H1 (cell line): Measurements from ENCODE around the gene GGCX. TPM values are rescaled to one million over a fixed set of nuclear protein-coding genes. Genes with fewer than 3 reads are reported as not detected.
A peak's percentile ranks its signal among the peaks of the same experiment; 100 is the strongest.

Experiments
- CTCF ChIA-PET: fragments of 300-600 bp; sonication (Branson Sonifier 250); formaldehyde crosslinking; loops from one replicate; lab custom pipeline; 2021; ENCODE audit not compliant: partially characterized antibody; lab: Charles Lee
- POLR2A ChIA-PET: fragments of 300-600 bp; sonication (Branson Sonifier 250); formaldehyde crosslinking; loops from one replicate; lab custom pipeline; 2021; ENCODE audit warnings: inconsistent platforms; ENCODE audit not compliant: partially characterized antibody; lab: Charles Lee
- DNase-seq, 2 experiments: peaks; one replicate each; pipeline versions ENCODE4 v3.0.0 to v3.0.0-alpha.2; 2010 to 2022; ENCODE audit warnings: low spot score in 2 of 2, low read depth in 1 of 2, mixed read lengths in 1 of 2
- FAIRE-seq: peaks from 2 replicates; lab custom pipeline; 2011; peaks lifted over from hg19 to GRCh38; lab: Jason Lieb, UNC
- H2AFZ ChIP-seq: 2 replicates; pipeline ENCODE4 v1.8.1; 2012; ENCODE audit warnings: low read length, inconsistent platforms
- H2AK5ac ChIP-seq: 2 replicates; pipeline ENCODE4 v1.6.1; 2013; ENCODE audit warnings: low read depth, low read length
- H2BK120ac ChIP-seq: replicated peaks from 2 replicates; pipeline ENCODE3; 2013; ENCODE audit warnings: low read depth, low read length, inconsistent platforms
- H2BK12ac ChIP-seq: 2 replicates; pipeline ENCODE4 v1.6.1; 2013; ENCODE audit warnings: low read depth, low read length
- H2BK15ac ChIP-seq: 2 replicates; pipeline ENCODE4 v1.6.1; 2013; ENCODE audit warnings: low read length
- H2BK20ac ChIP-seq: 2 replicates; pipeline ENCODE4 v1.6.1; 2013; ENCODE audit warnings: low read length
- H2BK5ac ChIP-seq: 2 replicates; pipeline ENCODE4 v1.6.1; 2013; ENCODE audit warnings: low read depth, low read length
- H3K14ac ChIP-seq: 2 replicates; pipeline ENCODE4 v1.6.1; 2013; ENCODE audit warnings: inconsistent platforms; ENCODE audit not compliant: insufficient read length
- H3K18ac ChIP-seq: 2 replicates; pipeline ENCODE4 v1.6.1; 2013; ENCODE audit warnings: low read length; ENCODE audit errors: extremely low read depth
- H3K23ac ChIP-seq: 2 replicates; pipeline ENCODE4 v1.6.1; 2013; ENCODE audit warnings: inconsistent platforms; ENCODE audit not compliant: insufficient read length
- H3K23me2 ChIP-seq: 2 replicates; pipeline ENCODE4 v1.6.1; 2013; ENCODE audit warnings: low read depth, low read length
- H3K27ac ChIP-seq: 2 replicates; pipeline ENCODE4 v1.6.1; 2011; ENCODE audit warnings: low read depth, low read length, inconsistent platforms
- H3K27me3 ChIP-seq, 4 experiments: replicated peaks in 1 of 4; 1 replicate in 1 of 4; 2 replicates in 3 of 4; pipeline versions ENCODE4 v1.6.1 to v1.8.1; 2011 to 2013; ENCODE audit warnings: low read length in 3 of 4, mild to moderate bottlenecking in 3 of 4, inconsistent platforms in 2 of 4, mixed read lengths in 2 of 4, moderate library complexity in 1 of 4; ENCODE audit not compliant: control insufficient read depth in 3 of 4, insufficient read depth in 3 of 4; ENCODE audit errors: extremely low read depth in 1 of 4
- H3K36me3 ChIP-seq, 4 experiments: 2 replicates each; pipeline versions ENCODE4 v1.6.1 to v1.8.1; 2011 to 2013; ENCODE audit warnings: mild to moderate bottlenecking in 4 of 4, low read length in 3 of 4, moderate library complexity in 2 of 4, control low read depth in 1 of 4, inconsistent platforms in 1 of 4; ENCODE audit not compliant: insufficient read depth in 4 of 4, control insufficient read depth in 2 of 4
- H3K4ac ChIP-seq: replicated peaks from 2 replicates; pipeline ENCODE3; 2013; ENCODE audit warnings: low read length, low read depth, mixed read lengths, inconsistent platforms; ENCODE audit not compliant: insufficient read length
- H3K4me1 ChIP-seq, 4 experiments: replicated peaks in 1 of 4; 1 replicate in 1 of 4; 2 replicates in 3 of 4; pipeline versions ENCODE4 v1.6.1 to v1.8.1; 2011 to 2013; ENCODE audit warnings: low read length in 3 of 4, inconsistent platforms in 2 of 4, mixed read lengths in 1 of 4; ENCODE audit not compliant: insufficient read depth in 4 of 4, control insufficient read depth in 3 of 4
- H3K4me2 ChIP-seq, 2 experiments: 2 replicates each; pipeline versions ENCODE4 v1.6.1 to v1.8.1; 2011 to 2013; ENCODE audit warnings: low read depth in 2 of 2, low read length in 2 of 2, control low read depth in 1 of 2, inconsistent platforms in 1 of 2, mild to moderate bottlenecking in 1 of 2; ENCODE audit not compliant: insufficient read depth in 1 of 2
- H3K4me3 ChIP-seq, 4 experiments: fragments of 200-600, 300-600 bp in 1 of 4; sonication (generic), shearing (Covaris generic), sonication (Bioruptor Twin) in 1 of 4; 2 replicates each; pipeline versions ENCODE4 v1.5.1 to v1.8.1; 2011 to 2016; ENCODE audit warnings: low read length in 4 of 4, low read depth in 3 of 4, control low read depth in 2 of 4, inconsistent platforms in 2 of 4, mild to moderate bottlenecking in 2 of 4, mixed read lengths in 1 of 4, moderate library complexity in 1 of 4; ENCODE audit not compliant: insufficient read depth in 2 of 4; ENCODE audit errors: extremely low read depth in 1 of 4
- H3K56ac ChIP-seq: replicated peaks from 2 replicates; pipeline ENCODE3; 2013; ENCODE audit warnings: low read depth, mild to moderate bottlenecking, mixed read lengths, low read length, inconsistent platforms; ENCODE audit not compliant: insufficient read length
- H3K79me1 ChIP-seq: 2 replicates; pipeline ENCODE4 v1.6.1; 2013; ENCODE audit warnings: low read depth, low read length, control low read depth
- H3K79me2 ChIP-seq, 2 experiments: 2 replicates each; pipeline versions ENCODE4 v1.6.1 to v1.8.1; 2012 to 2013; ENCODE audit warnings: low read length in 2 of 2, mild to moderate bottlenecking in 2 of 2, inconsistent platforms in 1 of 2; ENCODE audit not compliant: insufficient read depth in 2 of 2, control insufficient read depth in 1 of 2
- H3K9ac ChIP-seq, 4 experiments: replicated peaks in 1 of 4; 1 replicate in 1 of 4; 2 replicates in 3 of 4; pipeline versions ENCODE4 v1.6.1 to v1.8.1; 2011 to 2013; ENCODE audit warnings: low read depth in 3 of 4, low read length in 3 of 4, control low read depth in 2 of 4, mild to moderate bottlenecking in 2 of 4, moderate library complexity in 2 of 4, inconsistent platforms in 1 of 4; ENCODE audit errors: extremely low read depth in 1 of 4
- H3K9me3 ChIP-seq, 2 experiments: 2 replicates each; pipeline versions ENCODE4 v1.6.1 to v1.8.1; 2012 to 2013; ENCODE audit warnings: mild to moderate bottlenecking in 2 of 2, moderate library complexity in 2 of 2, control low read depth in 1 of 2, inconsistent platforms in 1 of 2, low read depth in 1 of 2, low read length in 1 of 2, mixed read lengths in 1 of 2; ENCODE audit not compliant: insufficient read depth in 2 of 2
- H4K20me1 ChIP-seq, 2 experiments: replicated peaks in 1 of 2; 2 replicates each; pipeline versions ENCODE3 to v1.8.1; 2011 to 2013; ENCODE audit warnings: inconsistent platforms in 2 of 2, low read length in 2 of 2, mild to moderate bottlenecking in 1 of 2; ENCODE audit not compliant: insufficient read depth in 2 of 2, control insufficient read depth in 1 of 2
- H4K5ac ChIP-seq: 2 replicates; pipeline ENCODE4 v1.6.1; 2013; ENCODE audit warnings: low read length, low read depth, mixed read lengths, inconsistent platforms; ENCODE audit not compliant: insufficient read length
- H4K8ac ChIP-seq: 2 replicates; pipeline ENCODE4 v1.8.0; 2013; ENCODE audit warnings: mild to moderate bottlenecking, moderate library complexity, low read length, inconsistent platforms; ENCODE audit not compliant: insufficient read depth; ENCODE audit errors: extremely low read depth
- H4K91ac ChIP-seq: replicated peaks from 2 replicates; pipeline ENCODE3; 2013; ENCODE audit warnings: low read length, mixed read lengths, inconsistent platforms; ENCODE audit not compliant: insufficient read length
- ASH2L ChIP-seq: fragments of 200-600, 300-600 bp; sonication (generic); IDR thresholded peaks from one replicate; pipeline ENCODE4 v1.7.1; 2017; ENCODE audit warnings: low read length
- CBX5 ChIP-seq: fragments of 300-800, 300-1000 bp; sonication (generic); IDR thresholded peaks from 2 replicates; pipeline ENCODE4 v1.7.1; 2016; ENCODE audit warnings: antibody characterized with exemption, low read length, low read depth
- CEBPB ChIP-seq: IDR thresholded peaks from 2 replicates; pipeline ENCODE4 v1.6.1; 2012; ENCODE audit warnings: low read depth, low read length
- HDAC2 ChIP-seq, 2 experiments: fragments of 300-600 bp in 1 of 2; sonication (generic) in 1 of 2; IDR thresholded peaks; 2 replicates each; pipeline ENCODE4 v1.6.1; 2011 to 2012; ENCODE audit warnings: low read depth in 2 of 2, low read length in 2 of 2, mild to moderate bottlenecking in 2 of 2, moderate library complexity in 2 of 2, borderline replicate concordance in 1 of 2, inconsistent platforms in 1 of 2
- RAD21 ChIP-seq, 2 experiments: IDR thresholded peaks in 1 of 2; conservative IDR thresholded peaks in 1 of 2; 2 replicates each; pipeline ENCODE4 v1.6.1; 2011; ENCODE audit warnings: low read depth in 2 of 2, low read length in 2 of 2, improper control_type of control experiment in 1 of 2, inconsistent platforms in 1 of 2, mild to moderate bottlenecking in 1 of 2, moderate library complexity in 1 of 2
- RBBP5 ChIP-seq: IDR thresholded peaks from 2 replicates; pipeline ENCODE4 v1.7.1; 2012; ENCODE audit warnings: low read depth, mild to moderate bottlenecking, inconsistent platforms, low read length, moderate library complexity, borderline replicate concordance
- SP2 ChIP-seq: IDR thresholded peaks from 2 replicates; pipeline ENCODE4 v1.6.1; 2012; ENCODE audit warnings: mild to moderate bottlenecking, low read length, inconsistent platforms
- WGBS, 2 experiments: shearing (Covaris generic) in 1 of 2; methylation state at CpG; one replicate each; pipeline versions ENCODE4 v1.1.6 to v1.1.7; 2013 to 2015; ENCODE audit warnings: low lambda C conversion rate in 2 of 2, mixed read lengths in 2 of 2, inconsistent platforms in 1 of 2, low coverage in 1 of 2, missing lambda C conversion rate in 1 of 2; ENCODE audit not compliant: insufficient replicate concordance in 2 of 2, insufficient coverage in 1 of 2, insufficient read length in 1 of 2; ENCODE audit errors: extremely low coverage in 1 of 2, missing lambda C conversion rate in 1 of 2; 5-methylcytosine and 5-hydroxymethylcytosine counted together
- polyA plus RNA-seq, 7 experiments: library from polyadenylated mRNA; depleted of rRNA in 3 of 7; stranded (reverse) in 5 of 7; unstranded in 2 of 7; fragments of >200 nt in 5 of 7; fragments of 200-250 nt in 2 of 7; gene quantifications; 1 replicate in 5 of 7; 2 replicates in 1 of 7; 4 replicates in 1 of 7; pipeline versions ENCODE4 v1.2.1 to v1.2.3, GENCODE V29; 2011 to 2013; ENCODE audit warnings: missing spikeins in 2 of 7, mixed read lengths in 2 of 7
- total RNA-seq: library from RNA; stranded (reverse); fragmentation: NEBNext Ultra II Directional; extraction: Animal tissue kit (Norgen Biotek cat#: 25700); gene quantifications from 2 replicates; pipeline ENCODE4 v1.2.1, GENCODE V29; 2021
- TF ChIP-seq, protein P1 (sequence below): IDR thresholded peaks from 2 replicates; pipeline ENCODE4 v1.6.1; 2012; ENCODE audit warnings: low read length, inconsistent platforms

GGCX gene
- total and polyA plus RNA-seq, 2 of the 8 experiments (the other 6 are each of a cell fraction or from before 2014, with no cell fraction given), result 29.4 to 33.8 TPM

DNA sequence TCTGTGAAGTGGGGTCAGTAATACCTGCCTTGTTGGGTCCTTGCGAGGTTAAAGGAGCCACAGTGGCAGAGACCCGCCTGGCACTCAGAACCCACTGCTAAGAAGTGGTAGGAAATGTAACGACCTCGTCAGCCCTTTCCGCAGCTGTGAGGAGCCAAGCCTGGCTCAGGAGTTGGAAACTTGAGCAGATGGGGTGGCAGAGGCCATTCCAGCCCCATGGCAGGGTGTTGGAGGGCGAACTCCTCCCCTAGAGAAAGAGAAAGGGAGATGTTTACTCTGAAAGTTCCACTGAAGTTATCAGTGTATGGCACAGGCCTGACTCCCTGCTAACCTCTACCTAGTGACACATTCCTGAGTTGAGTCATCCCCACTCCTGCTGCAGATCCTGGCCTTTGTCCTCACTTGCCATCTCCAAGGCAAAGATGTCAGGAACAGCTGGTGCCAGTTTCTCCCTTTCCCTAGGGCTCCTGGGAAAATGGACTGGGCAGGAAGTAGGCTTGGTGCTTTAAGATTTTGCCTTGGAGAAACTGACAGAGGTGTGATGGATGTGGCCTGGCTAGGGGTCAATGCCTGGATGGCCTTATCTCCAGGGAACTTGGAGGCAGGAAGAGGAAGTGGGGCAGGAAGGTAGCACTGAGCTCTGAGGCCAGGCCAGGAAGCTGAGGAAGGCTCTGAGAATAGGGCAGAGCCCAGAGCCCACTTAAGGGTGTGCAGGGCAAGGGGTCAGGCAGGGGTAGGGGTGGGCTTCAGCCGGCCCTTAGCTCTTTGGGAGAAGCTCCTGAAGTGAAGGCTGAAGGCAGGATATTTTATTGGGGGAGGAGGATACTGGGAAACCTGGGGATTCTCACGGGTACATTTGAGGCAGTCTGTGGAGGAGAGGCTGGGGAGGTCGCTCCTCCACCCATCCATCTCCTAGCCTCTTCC lies 23.8 kb upstream of the GGCX start:
- Histone ChIP-seq H4K8ac (no peak overlapping the region), H2AK5ac (no peak overlapping the region), H3K23ac (no peak overlapping the region), H3K9me3 (no peaks in the 10 kb centered on the region), H3K79me1 (no peaks in the 10 kb centered on the region; the same call in 1 of the 2 replicates), H2BK5ac (peak overlapping the region; percentile 19; the same call in 1 of the 2 replicates), H3K36me3 (no peaks in the 10 kb centered on the region), H3K18ac (no peak overlapping the region), H3K27me3 (peaks cover 8 to 34% (median 21%) of the 10 kb centered on the region in 4 experiments; a peak in 6 of 7 replicates), H3K4me1 (peaks cover 0 to 11% (median 3%) of the 10 kb centered on the region in 4 experiments; a peak in 4 of 7 replicates), H2BK12ac (no peak overlapping the region; the same call in 1 of the 2 replicates), H3K9ac (0 out of 7 replicates have a peak overlapping the region, but pooled peaks of 1 of the 4 experiments have one; percentile 19), H4K20me1 (no peaks in the 10 kb centered on the region), H3K4ac (no peak overlapping the region), H4K5ac (no peak overlapping the region), H2AFZ (peak overlapping the region; percentile 66), H2BK15ac (peak overlapping the region; percentile 65; the same call in 1 of the 2 replicates), H3K27ac (no peak overlapping the region), H3K14ac (no peak overlapping the region), H3K79me2 (no peaks in the 10 kb centered on the region), H3K4me2 (peak overlapping the region; percentile 67 to 89), H4K91ac (no peak overlapping the region), H2BK120ac (no peak overlapping the region), H3K23me2 (peaks cover 5% of the 10 kb centered on the region; the same call in 1 of the 2 replicates), H2BK20ac (no peak overlapping the region), H3K4me3 (peak overlapping the region; percentile 23 to 64 (median 52)), H3K56ac (no peak overlapping the region)
- ChIA-PET POLR2A (interaction anchor here (1.0 to 2.0 kb wide), 6 partner anchors 9 to 27 kb away, joined by 3 to 15 read pairs (median 4); partner anchors contain the start of genes C2orf68, GGCX, RNF181 and TMEM150A), CTCF (interaction anchor here (0.6 to 1.5 kb wide), 4 partner anchors 9 to 414 kb away, joined by 3 to 5 read pairs (median 4); no protein-coding TSS in a partner anchor)
- 60% methylated on average over 9 of the region's 9 CpGs; no CpG with 5 or more reads in 1 of the 2 experiments for WGBS, 2 experiments
- DNase-seq (no peak), FAIRE-seq (no peak)
- TF ChIP-seq CBX5 (no peak), ASH2L (no peak), HDAC2 (IDR thresholded peaks at IDR 0.05; ENCODE audit: borderline replicate concordance in 1 of 2, low read depth in 2 of 2, low read length in 2 of 2) (no peak), SP2 (no peak), CEBPB (no peak), RAD21 (IDR thresholded peaks at IDR 0.05 in 1 of 2, conservative IDR thresholded peaks at IDR 0.05 in 1 of 2; ENCODE audit: low read depth in 2 of 2, low read length in 2 of 2) (no peak), RBBP5 (no peak)
- TF ChIP-seq, protein P1, sequence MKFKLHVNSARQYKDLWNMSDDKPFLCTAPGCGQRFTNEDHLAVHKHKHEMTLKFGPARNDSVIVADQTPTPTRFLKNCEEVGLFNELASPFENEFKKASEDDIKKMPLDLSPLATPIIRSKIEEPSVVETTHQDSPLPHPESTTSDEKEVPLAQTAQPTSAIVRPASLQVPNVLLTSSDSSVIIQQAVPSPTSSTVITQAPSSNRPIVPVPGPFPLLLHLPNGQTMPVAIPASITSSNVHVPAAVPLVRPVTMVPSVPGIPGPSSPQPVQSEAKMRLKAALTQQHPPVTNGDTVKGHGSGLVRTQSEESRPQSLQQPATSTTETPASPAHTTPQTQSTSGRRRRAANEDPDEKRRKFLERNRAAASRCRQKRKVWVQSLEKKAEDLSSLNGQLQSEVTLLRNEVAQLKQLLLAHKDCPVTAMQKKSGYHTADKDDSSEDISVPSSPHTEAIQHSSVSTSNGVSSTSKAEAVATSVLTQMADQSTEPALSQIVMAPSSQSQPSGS, result no peak
